K562 (cell line): Measurements from ENCODE around the gene SLC12A6.

Experiments
- ATF7 ChIP-seq: fragments of 450-650 bp; IDR thresholded peaks from 2 replicates; pipeline ENCODE4 v1.7.1; 2014; ENCODE audit warnings: mild to moderate bottlenecking, moderate library complexity
- CEBPB ChIP-seq: fragments of 450-650 bp; IDR thresholded peaks from 2 replicates; pipeline ENCODE4 v1.6.1; 2016; ENCODE audit warnings: missing genetic modification characterization, missing compliant biosample characterization
- CHAMP1 ChIP-seq: fragments of 450-650 bp; IDR thresholded peaks from 2 replicates; pipeline ENCODE4 v1.6.1; 2016; ENCODE audit warnings: mild to moderate bottlenecking
- CTCF ChIP-seq, 3 experiments: IDR thresholded peaks in 2 of 3; conservative IDR thresholded peaks in 1 of 3; 2 replicates each; pipeline ENCODE4 v1.5.1; 2011 to 2012; ENCODE audit warnings: low read length in 3 of 3, mild to moderate bottlenecking in 3 of 3, control low read depth in 2 of 3, improper control_type of control experiment in 1 of 3, inconsistent platforms in 1 of 3, low read depth in 1 of 3, mixed read lengths in 1 of 3, moderate library complexity in 1 of 3; ENCODE audit not compliant: insufficient read depth in 2 of 3
- KDM1A ChIP-seq, 2 experiments: fragments of 450-650 bp; IDR thresholded peaks; 2 replicates each; pipeline ENCODE4 v1.6.1; 2016; ENCODE audit warnings: mild to moderate bottlenecking in 2 of 2
- KLF16 ChIP-seq: IDR thresholded peaks from 2 replicates; pipeline ENCODE4 v1.6.1; 2016; ENCODE audit warnings: antibody characterized with exemption
- SMAD3 ChIP-seq: fragments of 450-650 bp; formaldehyde crosslinking; conservative IDR thresholded peaks from 2 replicates; pipeline ENCODE4 v1.4.0; 2020; ENCODE audit warnings: mild to moderate bottlenecking
- TAF1 ChIP-seq: IDR thresholded peaks from 2 replicates; pipeline ENCODE4 v1.6.1; 2011; ENCODE audit warnings: mild to moderate bottlenecking, low read length, moderate library complexity; ENCODE audit not compliant: insufficient read depth, control insufficient read depth, severe bottlenecking; ENCODE audit errors: extremely low read depth
- ZC3H11A ChIP-seq: IDR thresholded peaks from 2 replicates; pipeline ENCODE4 v1.6.1; 2012; ENCODE audit warnings: low read depth, low read length, improper control_type of control experiment
- TF ChIP-seq, protein P1 (sequence below): fragments of 450-650 bp; formaldehyde crosslinking; IDR thresholded peaks from 2 replicates; pipeline ENCODE4 v1.4.0; 2020; ENCODE audit warnings: mild to moderate bottlenecking, moderate library complexity
- TF ChIP-seq, protein P2 (sequence below): fragments of 200-800 bp; sonication (Bioruptor generic); IDR thresholded peaks from 2 replicates; pipeline ENCODE4 v1.6.1; 2016; ENCODE audit warnings: missing genetic modification characterization, missing compliant biosample characterization

DNA sequence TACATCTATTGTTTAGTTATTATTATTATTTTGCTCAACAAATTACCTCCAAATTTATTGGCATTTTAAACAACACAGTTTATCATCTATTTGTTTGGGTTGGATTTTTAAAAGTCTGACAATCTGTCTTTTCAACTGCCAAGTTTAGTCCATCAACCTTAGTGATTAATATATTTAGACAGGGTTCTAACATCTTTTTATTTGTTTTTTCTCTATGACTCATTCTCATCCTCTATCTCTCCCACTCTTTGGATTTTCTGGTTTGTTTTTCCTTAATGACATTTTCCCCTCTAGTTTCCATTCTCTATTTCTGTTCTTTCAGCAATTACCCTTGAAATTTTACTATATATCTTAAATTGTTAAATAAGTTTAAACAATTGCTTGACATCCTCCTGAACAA is 70.8 kb downstream of the SLC12A6 start:
- TF ChIP-seq ATF7, result no peak
- no peak for TF ChIP-seq CHAMP1
- TF ChIP-seq TAF1, result no peak
- TF ChIP-seq SMAD3 (CRISPR knock-in tag), result no peak
- no peak for TF ChIP-seq KDM1A (IDR thresholded peaks at IDR 0.05)
- TF ChIP-seq, protein P1, sequence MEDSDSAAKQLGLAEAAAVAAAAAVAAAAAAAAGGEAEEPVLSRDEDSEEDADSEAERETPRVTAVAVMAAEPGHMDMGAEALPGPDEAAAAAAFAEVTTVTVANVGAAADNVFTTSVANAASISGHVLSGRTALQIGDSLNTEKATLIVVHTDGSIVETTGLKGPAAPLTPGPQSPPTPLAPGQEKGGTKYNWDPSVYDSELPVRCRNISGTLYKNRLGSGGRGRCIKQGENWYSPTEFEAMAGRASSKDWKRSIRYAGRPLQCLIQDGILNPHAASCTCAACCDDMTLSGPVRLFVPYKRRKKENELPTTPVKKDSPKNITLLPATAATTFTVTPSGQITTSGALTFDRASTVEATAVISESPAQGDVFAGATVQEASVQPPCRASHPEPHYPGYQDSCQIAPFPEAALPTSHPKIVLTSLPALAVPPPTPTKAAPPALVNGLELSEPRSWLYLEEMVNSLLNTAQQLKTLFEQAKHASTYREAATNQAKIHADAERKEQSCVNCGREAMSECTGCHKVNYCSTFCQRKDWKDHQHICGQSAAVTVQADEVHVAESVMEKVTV (CRISPR knock-in tag), result no peak
- TF ChIP-seq CEBPB (tag), result no peak
- TF ChIP-seq ZC3H11A, result no peak
- no peak for TF ChIP-seq CTCF (IDR thresholded peaks at IDR 0.05 in 2 of 3, conservative IDR thresholded peaks at IDR 0.05 in 1 of 3; ENCODE audit: insufficient read depth in 2 of 3, low read depth in 1 of 3, low read length in 3 of 3)
- TF ChIP-seq KLF16, result no peak
- TF ChIP-seq, protein P2, sequence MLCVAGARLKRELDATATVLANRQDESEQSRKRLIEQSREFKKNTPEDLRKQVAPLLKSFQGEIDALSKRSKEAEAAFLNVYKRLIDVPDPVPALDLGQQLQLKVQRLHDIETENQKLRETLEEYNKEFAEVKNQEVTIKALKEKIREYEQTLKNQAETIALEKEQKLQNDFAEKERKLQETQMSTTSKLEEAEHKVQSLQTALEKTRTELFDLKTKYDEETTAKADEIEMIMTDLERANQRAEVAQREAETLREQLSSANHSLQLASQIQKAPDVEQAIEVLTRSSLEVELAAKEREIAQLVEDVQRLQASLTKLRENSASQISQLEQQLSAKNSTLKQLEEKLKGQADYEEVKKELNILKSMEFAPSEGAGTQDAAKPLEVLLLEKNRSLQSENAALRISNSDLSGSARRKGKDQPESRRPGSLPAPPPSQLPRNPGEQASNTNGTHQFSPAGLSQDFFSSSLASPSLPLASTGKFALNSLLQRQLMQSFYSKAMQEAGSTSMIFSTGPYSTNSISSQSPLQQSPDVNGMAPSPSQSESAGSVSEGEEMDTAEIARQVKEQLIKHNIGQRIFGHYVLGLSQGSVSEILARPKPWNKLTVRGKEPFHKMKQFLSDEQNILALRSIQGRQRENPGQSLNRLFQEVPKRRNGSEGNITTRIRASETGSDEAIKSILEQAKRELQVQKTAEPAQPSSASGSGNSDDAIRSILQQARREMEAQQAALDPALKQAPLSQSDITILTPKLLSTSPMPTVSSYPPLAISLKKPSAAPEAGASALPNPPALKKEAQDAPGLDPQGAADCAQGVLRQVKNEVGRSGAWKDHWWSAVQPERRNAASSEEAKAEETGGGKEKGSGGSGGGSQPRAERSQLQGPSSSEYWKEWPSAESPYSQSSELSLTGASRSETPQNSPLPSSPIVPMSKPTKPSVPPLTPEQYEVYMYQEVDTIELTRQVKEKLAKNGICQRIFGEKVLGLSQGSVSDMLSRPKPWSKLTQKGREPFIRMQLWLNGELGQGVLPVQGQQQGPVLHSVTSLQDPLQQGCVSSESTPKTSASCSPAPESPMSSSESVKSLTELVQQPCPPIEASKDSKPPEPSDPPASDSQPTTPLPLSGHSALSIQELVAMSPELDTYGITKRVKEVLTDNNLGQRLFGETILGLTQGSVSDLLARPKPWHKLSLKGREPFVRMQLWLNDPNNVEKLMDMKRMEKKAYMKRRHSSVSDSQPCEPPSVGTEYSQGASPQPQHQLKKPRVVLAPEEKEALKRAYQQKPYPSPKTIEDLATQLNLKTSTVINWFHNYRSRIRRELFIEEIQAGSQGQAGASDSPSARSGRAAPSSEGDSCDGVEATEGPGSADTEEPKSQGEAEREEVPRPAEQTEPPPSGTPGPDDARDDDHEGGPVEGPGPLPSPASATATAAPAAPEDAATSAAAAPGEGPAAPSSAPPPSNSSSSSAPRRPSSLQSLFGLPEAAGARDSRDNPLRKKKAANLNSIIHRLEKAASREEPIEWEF (CRISPR knock-in tag), result no peak
